ENCODE measurements around the gene GTF3C2. TPM values are rescaled to one million over a fixed set of nuclear protein-coding genes. Genes with fewer than 3 reads are reported as not detected.
A peak's percentile ranks its signal among the peaks of the same experiment; 100 is the strongest.

Gene GTF3C2
- total and polyA plus RNA-seq, 9 of the 15 experiments (the other 6 are each of a cell fraction or from before 2014, with no cell fraction given), result 35.5 to 96.8 (median 53.0) TPM

DNA sequence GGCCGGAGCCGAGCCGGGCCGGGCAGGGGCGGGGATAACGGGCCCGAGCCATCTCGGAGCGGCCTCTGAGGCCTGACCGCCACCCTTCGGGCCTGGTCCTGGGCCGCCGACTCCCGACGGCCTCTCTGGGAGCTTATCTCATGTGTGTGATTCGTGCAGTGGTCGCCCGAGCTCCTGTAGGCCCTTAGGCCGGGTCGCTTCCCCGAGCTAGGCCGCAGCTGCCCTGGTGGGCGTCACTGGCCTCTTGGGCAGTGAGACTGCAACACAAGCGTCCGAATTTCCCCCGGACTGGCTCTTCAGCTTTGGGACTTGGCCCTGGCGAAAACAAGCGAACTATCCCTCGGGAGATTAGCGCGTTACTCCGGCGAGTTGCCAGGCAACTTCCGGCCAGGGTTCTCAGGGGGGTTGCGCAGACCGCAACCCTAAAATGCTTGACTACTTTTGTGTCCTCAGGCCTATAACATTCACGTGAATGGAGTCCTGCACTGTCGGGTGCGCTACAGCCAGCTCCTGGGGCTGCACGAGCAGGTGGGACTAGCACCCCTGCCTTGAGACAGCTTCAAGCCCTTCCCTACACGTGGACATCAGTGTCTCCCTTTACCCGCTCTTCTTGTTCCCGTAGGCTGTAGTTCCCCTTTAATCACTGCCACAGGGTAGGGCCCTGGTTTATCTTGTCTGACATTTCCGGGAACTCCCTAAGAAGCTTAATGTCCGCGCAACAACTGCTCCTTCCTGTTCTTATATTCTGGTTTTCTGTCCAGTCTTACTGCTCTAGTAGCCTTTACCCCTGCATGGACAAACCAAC lies 14.5 kb upstream of the GTF3C2 start (continued):
- TF ChIP-seq RBM34 (IDR thresholded peaks at IDR 0.05; ENCODE audit: borderline replicate concordance, insufficient read depth, low read length), result no peak
- TF ChIP-seq CCAR2 (IDR thresholded peaks at IDR 0.05; ENCODE audit: low read depth, low read length), result no peak
- TF ChIP-seq MXI1 (IDR thresholded peaks at IDR 0.05; ENCODE audit: low read depth, low read length), result no peak
- no peak for TF ChIP-seq MCM5 (IDR thresholded peaks at IDR 0.05; ENCODE audit: low read depth)
- TF ChIP-seq JUN (IDR thresholded peaks at IDR 0.05; ENCODE audit: borderline replicate concordance, low read depth, low read length), result no peak
- TF ChIP-seq JUN (CRISPR knock-in tag; IDR thresholded peaks at IDR 0.05; ENCODE audit: borderline replicate concordance), result no peak
- no peak for TF ChIP-seq MEF2A (IDR thresholded peaks at IDR 0.05; ENCODE audit: control insufficient read depth, low read depth, low read length)
- TF ChIP-seq CAMTA2 (CRISPR knock-in tag; conservative IDR thresholded peaks at IDR 0.05), result no peak
- TF ChIP-seq ZNF282 (CRISPR knock-in tag; IDR thresholded peaks at IDR 0.05), result no peak; the same call in 1 of the 2 replicates
- no peak for TF ChIP-seq ZNF41 (CRISPR knock-in tag; conservative IDR thresholded peaks at IDR 0.05)
- 0 out of 2 replicates have a peak, but pooled peaks have one; percentile 23 for TF ChIP-seq ZNF57 (CRISPR knock-in tag; IDR thresholded peaks at IDR 0.05)
- no peak for TF ChIP-seq ZNF778 (CRISPR knock-in tag; IDR thresholded peaks at IDR 0.05)
- TF ChIP-seq, protein P1, sequence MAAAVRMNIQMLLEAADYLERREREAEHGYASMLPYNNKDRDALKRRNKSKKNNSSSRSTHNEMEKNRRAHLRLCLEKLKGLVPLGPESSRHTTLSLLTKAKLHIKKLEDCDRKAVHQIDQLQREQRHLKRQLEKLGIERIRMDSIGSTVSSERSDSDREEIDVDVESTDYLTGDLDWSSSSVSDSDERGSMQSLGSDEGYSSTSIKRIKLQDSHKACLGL (CRISPR knock-in tag; IDR thresholded peaks at IDR 0.05; ENCODE audit: borderline replicate concordance, poor library complexity, severe bottlenecking), result no peak
- peak; percentile 11; the same call in 1 of the 2 replicates for TF ChIP-seq RAD51 (IDR thresholded peaks at IDR 0.05; ENCODE audit: borderline replicate concordance, low read depth)
- TF ChIP-seq ZNF354B (CRISPR knock-in tag; IDR thresholded peaks at IDR 0.05), result no peak
- TF ChIP-seq BACH1 (tag; IDR thresholded peaks at IDR 0.05), result peak; percentile 55; the same call in 1 of the 2 replicates
- TF ChIP-seq EHMT2 (IDR thresholded peaks at IDR 0.05), result no peak
- TF ChIP-seq, protein P2, sequence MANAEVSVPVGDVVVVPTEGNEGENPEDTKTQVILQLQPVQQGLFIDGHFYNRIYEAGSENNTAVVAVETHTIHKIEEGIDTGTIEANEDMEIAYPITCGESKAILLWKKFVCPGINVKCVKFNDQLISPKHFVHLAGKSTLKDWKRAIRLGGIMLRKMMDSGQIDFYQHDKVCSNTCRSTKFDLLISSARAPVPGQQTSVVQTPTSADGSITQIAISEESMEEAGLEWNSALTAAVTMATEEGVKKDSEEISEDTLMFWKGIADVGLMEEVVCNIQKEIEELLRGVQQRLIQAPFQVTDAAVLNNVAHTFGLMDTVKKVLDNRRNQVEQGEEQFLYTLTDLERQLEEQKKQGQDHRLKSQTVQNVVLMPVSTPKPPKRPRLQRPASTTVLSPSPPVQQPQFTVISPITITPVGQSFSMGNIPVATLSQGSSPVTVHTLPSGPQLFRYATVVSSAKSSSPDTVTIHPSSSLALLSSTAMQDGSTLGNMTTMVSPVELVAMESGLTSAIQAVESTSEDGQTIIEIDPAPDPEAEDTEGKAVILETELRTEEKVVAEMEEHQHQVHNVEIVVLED (CRISPR knock-in tag; IDR thresholded peaks at IDR 0.05), result no peak
- TF ChIP-seq GATAD2B (IDR thresholded peaks at IDR 0.05; ENCODE audit: borderline replicate concordance), result no peak
- TF ChIP-seq, protein P3, sequence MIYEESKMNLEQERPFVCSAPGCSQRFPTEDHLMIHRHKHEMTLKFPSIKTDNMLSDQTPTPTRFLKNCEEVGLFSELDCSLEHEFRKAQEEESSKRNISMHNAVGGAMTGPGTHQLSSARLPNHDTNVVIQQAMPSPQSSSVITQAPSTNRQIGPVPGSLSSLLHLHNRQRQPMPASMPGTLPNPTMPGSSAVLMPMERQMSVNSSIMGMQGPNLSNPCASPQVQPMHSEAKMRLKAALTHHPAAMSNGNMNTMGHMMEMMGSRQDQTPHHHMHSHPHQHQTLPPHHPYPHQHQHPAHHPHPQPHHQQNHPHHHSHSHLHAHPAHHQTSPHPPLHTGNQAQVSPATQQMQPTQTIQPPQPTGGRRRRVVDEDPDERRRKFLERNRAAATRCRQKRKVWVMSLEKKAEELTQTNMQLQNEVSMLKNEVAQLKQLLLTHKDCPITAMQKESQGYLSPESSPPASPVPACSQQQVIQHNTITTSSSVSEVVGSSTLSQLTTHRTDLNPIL (CRISPR knock-in tag; IDR thresholded peaks at IDR 0.05), result no peak
- TF ChIP-seq, protein P4, sequence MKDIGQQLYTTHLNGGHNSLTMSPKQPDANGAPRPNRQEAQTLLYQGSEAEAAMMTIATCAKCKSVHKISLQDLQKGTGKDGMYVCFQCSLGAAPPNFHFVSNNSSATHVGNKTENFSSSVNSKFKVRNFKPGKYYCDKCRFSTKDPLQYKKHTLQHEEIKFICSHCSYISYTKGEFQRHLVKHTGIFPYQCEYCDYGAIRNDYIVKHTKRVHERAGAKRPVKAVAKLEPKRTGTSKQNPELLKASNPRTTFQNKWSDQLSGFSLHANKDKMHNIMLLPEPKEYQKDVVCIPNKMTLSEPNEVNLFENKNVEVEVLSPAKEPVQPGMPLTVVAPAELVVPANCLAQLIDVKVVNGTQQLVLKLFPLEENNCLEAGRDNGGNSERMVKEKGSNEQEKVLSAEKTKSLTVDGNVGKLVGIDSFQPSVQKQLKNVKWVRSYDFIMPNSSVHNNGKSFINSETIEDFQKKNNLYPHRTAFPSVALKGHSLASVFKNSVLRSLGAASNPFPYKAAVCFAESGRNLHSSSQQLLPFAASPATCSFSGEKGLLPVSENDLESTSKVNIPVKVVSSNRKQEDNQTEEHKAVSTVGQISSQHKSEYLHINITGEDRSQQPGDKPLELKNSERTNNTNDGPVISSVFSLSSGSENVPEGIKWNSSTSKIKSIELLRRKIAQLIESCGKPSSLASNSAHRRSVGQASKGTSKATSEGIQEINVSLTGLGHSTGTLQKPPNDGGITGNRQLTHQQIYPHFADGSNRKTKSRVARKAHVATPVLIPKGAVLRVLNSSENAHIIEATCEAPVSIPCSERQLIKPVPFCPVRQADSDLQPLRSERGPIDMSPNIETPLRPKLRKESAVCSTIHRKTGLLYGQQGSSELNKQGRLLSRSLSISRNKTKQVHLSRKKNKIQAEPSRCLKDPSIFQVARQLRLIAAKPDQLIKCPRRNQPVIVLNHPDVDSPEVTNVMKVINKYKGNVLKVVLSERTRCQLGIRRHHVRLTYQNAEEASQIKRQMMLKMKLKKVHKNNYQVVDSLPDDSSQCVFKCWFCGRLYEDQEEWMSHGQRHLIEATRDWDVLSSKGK (CRISPR knock-in tag; IDR thresholded peaks at IDR 0.05), result no peak
- TF ChIP-seq ZNF507 (tag; conservative IDR thresholded peaks at IDR 0.05), result no peak
- TF ChIP-seq ZNF79 (CRISPR knock-in tag; IDR thresholded peaks at IDR 0.05; ENCODE audit: low read depth), result no peak
